Cardiac muscle cell (in vitro differentiated cells and primary cell): Measurements from ENCODE around the gene IGF2. TPM values are rescaled to one million over a fixed set of nuclear protein-coding genes. Genes with fewer than 3 reads are reported as not detected.

Experiments
- DNase-seq, 2 donors: peaks; one replicate each; pipeline versions ENCODE4 v3.0.0 to v3.0.0-alpha.2; 2010 to 2017; ENCODE audit warnings: low read depth in 1 of 2, low spot score in 1 of 2
- H3K27ac ChIP-seq: fragments of 200-600 bp; sonication (generic); 2 replicates; pipeline ENCODE4 v1.5.1; 2016
- H3K27me3 ChIP-seq: fragments of 200-600 bp; sonication (generic); 2 replicates; pipeline ENCODE4 v1.6.0; 2016; ENCODE audit warnings: control low read depth
- H3K36me3 ChIP-seq: fragments of 200-600 bp; sonication (generic); 2 replicates; pipeline ENCODE4 v1.5.1; 2016; ENCODE audit warnings: control low read depth
- H3K4me1 ChIP-seq: fragments of 200-600 bp; sonication (generic); 2 replicates; pipeline ENCODE4 v1.8.1; 2017; ENCODE audit warnings: low read depth, mild to moderate bottlenecking, mixed run types
- H3K4me3 ChIP-seq: fragments of 200-600 bp; sonication (generic); 2 replicates; pipeline ENCODE4 v1.5.1; 2016; ENCODE audit warnings: mild to moderate bottlenecking
- H3K9me3 ChIP-seq: fragments of 200-600 bp; sonication (generic); 2 replicates; pipeline ENCODE4 v1.5.1; 2017; ENCODE audit warnings: low read depth, mild to moderate bottlenecking, control low read depth
- CTCF ChIP-seq: IDR thresholded peaks from 2 replicates; pipeline ENCODE4 v1.5.1; 2012; ENCODE audit warnings: low read depth, mild to moderate bottlenecking, low read length
- polyA plus RNA-seq: library from polyadenylated mRNA; unstranded; fragments of >200 nt; fragmentation: Nextera tagmentation; extraction: Ambion mirVana; gene quantifications from 2 replicates; pipeline ENCODE4 v1.2.1, GENCODE V29; 2016
- total RNA-seq: library from RNA; depleted of rRNA; stranded (reverse); fragments of >200 nt; gene quantifications from 2 replicates; pipeline ENCODE4 v1.2.3, GENCODE V29; 2016

IGF2 gene
- total and polyA plus RNA-seq, 2 experiments from 2014 or later = 91.4 to 155 TPM

GRCh38 chr11:2102132-2102882 is 36.9 kb downstream of the IGF2 start:
- DNase-seq = no peak
- Histone ChIP-seq H3K4me1 (no peaks in the 10 kb centered on the region), H3K36me3 (no peaks in the 10 kb centered on the region), H3K27me3 (no peaks in the 10 kb centered on the region), H3K4me3 (no peak overlapping the region), H3K27ac (no peak overlapping the region), H3K9me3 (no peaks in the 10 kb centered on the region)
- TF ChIP-seq CTCF = no peak

DNA sequence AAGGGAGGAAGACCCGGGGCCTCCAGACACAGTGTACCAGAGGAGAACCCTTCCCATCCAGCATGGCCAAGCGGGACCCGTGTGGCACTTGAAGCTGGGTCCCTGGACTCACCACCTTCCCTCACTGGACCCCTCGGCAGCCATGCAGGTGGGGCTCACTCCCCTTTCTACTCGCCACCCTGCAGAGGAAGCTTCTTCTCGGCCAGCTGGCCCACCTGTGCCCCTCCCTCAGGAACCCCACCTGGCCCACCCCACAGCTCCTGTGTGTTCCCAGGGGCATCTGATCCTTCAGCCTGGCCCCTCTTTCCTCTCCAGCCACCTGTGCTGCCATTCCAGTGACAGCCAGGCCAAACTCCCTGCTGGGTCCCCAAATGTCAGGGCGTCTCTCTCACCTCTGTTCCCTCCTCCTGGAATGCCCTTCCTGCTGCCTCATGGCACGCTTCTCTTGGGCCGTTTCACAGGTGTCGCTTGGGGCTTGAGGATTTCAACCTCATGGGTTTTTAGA is 38.0 kb downstream of the IGF2 start:
- H3K4me3 ChIP-seq = no peak overlapping the region
- DNase-seq = no peak
- H3K9me3 ChIP-seq = no peaks in the 10 kb centered on the region
- H3K27me3 ChIP-seq = no peaks in the 10 kb centered on the region
- no peak for TF ChIP-seq CTCF
- no peak overlapping the region for H3K27ac ChIP-seq
- no peaks in the 10 kb centered on the region for H3K4me1 ChIP-seq
- H3K36me3 ChIP-seq = no peaks in the 10 kb centered on the region

DNA sequence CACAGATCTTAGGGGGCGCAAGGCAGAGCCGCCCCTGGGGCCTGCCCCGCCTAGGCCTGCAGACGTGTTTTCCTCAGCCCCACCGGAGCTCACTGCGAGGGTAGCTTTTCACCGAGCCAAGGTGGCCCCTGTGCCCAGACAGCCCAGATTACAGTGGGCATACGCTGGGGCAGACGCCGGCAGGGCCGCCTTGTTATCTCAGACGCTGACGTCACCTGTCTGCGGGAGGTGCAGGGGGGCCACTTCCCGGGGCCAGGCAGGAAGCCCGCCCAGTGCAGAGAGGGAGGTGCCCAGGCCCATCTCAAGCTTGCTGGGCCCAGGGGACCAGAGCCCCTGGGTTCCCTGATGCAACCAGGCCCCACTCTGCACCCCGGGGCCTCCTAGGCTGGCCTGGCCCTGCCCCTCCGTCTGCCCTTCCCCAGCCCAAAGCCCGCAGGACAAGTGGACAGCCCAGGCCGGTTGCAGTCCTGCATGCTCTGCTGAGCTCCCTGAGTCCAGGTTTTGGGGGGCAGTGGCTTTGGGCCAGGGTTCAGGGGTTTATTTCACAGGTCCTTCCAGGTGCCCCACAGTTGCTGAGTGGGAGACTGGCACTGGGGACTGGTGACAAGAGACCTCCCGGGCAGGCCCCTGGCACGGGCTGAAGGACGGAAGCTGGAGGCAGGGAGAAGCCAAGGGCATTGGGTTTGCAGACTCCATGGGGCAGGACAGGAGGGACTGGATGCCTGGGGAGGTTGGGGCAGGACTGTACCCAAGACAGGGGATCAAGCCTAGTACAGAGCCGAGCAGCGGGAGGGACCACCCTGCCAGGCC is 38.6 kb downstream of the IGF2 start:
- TF ChIP-seq CTCF = no peak
- Histone ChIP-seq H3K27me3 (no peaks in the 10 kb centered on the region), H3K36me3 (no peaks in the 10 kb centered on the region), H3K9me3 (no peaks in the 10 kb centered on the region), H3K27ac (no peak overlapping the region), H3K4me1 (no peaks in the 10 kb centered on the region), H3K4me3 (no peak overlapping the region)
- DNase-seq = peak in 1 of 2 donors; percentile 67

DNA sequence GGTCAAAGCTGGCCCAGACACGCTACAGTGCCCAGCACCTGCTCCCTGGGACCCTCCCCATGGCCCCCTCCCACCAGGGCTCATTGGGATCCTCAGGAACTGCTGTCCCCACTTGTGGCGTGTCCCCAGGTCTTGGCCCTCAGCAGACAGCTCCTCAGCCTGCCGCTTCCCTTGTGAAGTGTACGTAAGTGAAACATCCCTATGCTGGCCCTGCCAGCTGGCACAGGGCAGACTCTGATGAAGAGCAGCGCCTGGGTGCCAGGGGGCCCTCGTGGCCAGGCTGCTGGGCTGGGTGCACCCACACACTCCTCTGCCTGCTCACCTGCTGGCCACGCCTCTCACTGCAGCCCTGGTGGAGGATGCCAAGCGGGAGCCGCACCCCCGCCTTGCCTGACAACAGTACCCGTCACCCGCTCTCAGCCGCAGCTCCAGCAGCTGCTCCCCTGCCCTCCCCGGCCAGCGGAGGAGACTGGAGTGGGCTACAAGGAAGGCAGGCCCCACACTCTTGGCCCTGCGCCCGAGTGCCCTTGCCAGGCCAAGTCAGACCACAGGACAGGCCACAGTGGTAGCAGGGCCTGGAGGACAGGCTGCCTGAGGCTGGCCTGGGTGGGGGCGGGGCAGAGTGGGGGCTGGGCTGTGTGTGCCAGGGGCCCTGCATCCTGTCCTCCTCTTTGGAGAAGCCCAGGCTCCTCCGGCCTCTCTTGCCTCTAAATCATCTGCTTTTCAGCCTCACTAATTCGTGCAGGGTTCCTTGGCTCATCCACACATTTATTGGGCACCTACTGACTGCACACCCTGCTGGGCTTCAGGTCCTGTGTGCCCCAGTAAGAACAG is 39.5 kb downstream of the IGF2 start:
- Histone ChIP-seq H3K4me1 (no peaks in the 10 kb centered on the region), H3K4me3 (no peak overlapping the region), H3K9me3 (no peaks in the 10 kb centered on the region), H3K27me3 (no peaks in the 10 kb centered on the region), H3K27ac (no peak overlapping the region), H3K36me3 (no peaks in the 10 kb centered on the region)
- no peak for TF ChIP-seq CTCF
- peak in 1 of 2 donors; percentile 12 for DNase-seq
